ENCODE results near the gene GSX1.
"Not testable (repeated sequence)": the region's sequence is repeated elsewhere in the genome, so short reads cannot be mapped to it uniquely, and the experiment has no call there.

GSX1 gene

GRCh38 chr13:27792393-27793218 lies at the start of gene GSX1:
GSX1 (plus strand) TSS chr13:27792483; CDS start chr13:27792691, 208 bp downstream.
- no peak for DNase-seq

DNA sequence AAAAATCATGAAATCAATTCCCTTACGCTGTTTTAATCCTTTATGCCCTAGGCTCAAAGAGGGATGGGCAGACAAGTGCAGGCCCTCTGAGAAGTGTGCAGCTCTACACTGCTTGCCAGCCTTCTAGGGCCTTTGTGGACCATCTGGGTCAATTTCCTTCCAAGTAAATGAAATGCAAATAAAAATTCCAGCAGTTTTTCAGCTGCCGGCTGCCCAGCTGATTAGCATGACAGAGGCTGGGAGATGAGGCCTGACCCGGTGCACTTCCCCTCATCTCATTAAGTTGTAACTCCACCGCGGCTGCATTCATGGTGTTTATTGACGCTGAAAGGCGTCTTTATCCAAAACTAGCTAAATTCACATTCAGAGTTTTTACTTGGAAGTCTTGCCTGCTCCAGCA lies 47.5 kb upstream of the GSX1 start:
- no peak for DNase-seq

DNA sequence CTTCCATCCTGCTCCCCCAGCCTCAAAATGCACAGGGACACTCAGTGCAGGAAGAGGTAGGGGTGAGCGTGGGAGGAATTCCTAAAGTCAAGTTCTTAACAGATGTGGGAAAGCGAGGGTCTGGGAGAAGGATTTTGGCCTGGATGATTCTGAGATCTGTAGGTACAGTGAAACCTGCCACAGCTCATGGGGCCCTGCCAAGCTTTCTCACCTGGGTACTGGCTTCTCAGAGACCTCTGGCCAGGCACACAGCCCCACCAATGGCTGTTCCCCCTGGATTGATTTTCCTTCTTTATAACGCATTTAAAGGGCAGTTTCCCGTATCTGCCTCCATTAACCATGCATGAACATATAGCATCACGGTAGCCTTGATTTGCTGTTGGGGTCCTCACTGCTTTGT lies 47.0 kb upstream of the GSX1 start:
- DNase-seq = no peak

- DNase-seq = not testable (repeated sequence)
Measured at GRCh38 chr13:27748143-27748542, 44.1 kb upstream of the GSX1 start.

DNA sequence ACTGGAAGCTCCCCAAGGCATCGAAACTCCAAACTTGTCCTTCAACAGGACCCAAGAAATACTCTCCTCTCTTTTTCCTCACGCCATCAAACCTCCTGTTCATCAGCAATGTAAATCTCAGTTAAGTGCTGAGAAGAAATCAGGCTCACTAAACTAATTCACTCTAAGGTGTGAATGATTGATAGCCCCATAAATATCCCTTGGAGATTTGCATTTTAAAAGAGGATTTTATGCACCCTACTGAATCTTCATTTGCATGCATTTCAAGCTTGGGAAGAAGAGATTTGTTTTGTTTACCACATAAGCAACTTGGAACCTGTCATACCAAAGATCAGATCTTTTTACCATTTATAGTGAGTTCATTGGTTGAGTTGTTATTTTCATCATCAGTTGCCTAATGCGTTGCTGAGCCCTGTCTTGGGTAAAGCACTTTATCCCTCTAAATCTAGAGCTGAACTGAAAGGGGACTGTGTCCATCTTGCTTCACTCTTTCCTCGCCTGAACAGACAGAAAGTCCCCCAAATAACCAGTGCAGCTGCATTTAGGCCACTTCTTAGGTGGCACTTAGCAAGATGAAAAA lies 40.2 kb upstream of the GSX1 start:
- no peak for DNase-seq

DNA sequence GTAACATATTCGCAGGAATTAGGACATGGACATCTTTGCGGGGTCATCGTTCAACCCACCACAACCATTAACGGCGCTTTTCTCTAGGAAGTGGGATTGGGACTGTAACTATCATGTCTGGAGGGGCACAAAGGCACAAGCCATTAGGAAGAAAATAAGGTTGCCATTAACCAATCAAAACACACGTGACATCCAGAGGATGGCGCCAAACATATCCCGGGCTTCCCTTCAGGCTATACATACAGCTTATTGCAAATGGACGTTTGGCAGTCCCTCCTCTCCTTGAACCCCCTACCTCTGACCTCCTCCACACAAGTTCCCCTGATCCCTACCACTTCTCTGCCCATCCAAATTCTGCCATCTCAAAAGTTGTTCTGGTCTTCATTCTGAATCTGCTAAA lies 26.6 kb upstream of the GSX1 start:
- DNase-seq = no peak

DNA sequence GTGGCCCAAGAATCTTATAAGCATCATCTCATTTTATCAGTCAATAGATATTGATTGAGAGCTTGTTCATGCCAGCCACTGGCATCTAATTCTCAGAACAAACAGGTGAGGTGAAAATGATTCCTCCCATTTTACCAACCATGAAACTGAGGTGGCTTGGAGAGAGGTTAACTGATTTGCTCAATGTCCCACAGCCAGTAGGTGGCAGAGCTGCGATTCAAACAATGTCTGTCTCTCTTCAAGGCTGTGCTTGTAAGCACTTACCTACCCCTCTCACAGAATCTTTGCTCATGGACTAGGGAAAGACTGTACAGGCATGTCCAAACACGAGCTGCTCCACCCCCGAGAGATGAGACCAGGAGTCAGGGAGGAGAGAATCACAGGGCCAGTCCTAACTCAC lies 21.5 kb upstream of the GSX1 start:
- no peak for DNase-seq

DNA sequence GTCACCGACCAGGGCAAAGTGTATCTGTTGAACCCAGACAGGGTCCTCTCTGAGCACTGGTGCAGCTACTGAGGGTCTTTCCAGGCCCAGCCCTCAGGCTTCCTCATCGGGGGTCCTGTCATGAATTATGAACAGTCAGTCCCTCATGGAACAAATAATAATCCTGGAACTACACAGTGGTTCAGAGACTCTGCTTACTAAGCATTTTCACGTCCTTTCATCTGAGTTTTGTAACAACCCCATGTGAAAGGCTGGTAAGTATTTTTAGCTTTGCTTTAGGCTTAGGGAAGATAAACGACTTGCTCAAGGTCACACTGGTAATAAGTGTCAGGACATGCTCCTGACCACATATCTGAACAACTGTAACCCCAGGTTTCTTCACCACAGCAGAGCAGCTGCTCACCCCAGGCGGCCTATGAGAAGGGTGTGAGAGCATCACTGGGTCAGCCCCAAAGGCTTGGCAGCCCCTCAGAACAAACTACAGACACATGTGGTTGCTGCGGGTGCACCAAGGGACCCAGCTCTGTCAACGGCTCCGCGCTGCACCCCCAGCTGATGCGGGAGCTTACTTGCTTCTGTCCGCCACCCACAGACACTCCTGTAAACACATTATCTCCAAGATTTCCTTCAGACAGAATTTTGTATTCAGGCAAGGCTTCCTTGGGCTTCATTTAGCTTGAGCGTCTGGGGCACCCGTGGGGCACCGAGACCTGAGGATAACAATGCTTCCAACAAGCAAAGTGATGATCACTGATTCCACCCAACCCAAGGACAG lies 19.4 kb upstream of the GSX1 start:
- no peak for DNase-seq

GRCh38 chr13:27774169-27774568 lies 18.1 kb upstream of the GSX1 start:
- no peak for DNase-seq

DNA sequence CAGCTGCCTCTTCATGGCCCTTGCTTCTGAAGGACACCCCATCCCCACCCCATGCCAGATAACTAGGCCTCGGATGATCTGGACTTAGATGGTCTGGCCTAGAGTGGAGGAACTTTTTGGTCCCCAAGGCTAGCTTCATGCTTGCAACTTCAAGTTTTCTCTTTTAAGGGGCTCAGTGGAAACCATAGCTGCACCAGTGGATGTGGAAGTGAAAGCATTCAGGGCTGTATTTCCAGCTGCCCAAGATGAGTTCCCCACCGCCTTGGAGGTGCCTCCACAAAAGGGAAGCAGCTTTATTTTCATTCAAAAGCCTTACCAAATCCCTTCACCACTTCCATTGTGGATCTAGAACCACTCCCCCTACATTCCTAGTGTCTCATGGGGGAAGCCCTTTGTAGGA lies 17.6 kb upstream of the GSX1 start:
- DNase-seq = no peak

GRCh38 chr13:27775943-27776342 lies 16.3 kb upstream of the GSX1 start:
- no peak for DNase-seq

DNA sequence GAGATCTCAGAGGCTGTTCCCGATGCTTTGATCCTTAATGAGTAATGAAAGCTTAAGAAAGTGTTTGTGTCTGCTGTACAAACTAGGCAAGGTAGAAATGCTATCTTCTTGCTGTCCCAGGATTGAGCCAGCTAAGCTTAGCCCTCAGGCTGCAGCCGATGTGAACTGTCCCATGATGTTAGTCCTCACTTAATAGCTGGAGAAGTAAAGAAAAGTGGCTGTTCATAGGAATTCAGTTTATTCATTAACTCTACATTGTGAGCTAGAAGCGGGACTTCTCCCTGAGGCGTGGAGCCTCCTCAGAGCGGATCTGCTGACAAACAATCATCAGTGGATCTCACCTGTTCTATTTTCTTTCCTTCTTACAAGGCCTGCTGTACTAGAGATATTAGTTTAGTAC lies 10.1 kb upstream of the GSX1 start:
- DNase-seq = no peak

DNA sequence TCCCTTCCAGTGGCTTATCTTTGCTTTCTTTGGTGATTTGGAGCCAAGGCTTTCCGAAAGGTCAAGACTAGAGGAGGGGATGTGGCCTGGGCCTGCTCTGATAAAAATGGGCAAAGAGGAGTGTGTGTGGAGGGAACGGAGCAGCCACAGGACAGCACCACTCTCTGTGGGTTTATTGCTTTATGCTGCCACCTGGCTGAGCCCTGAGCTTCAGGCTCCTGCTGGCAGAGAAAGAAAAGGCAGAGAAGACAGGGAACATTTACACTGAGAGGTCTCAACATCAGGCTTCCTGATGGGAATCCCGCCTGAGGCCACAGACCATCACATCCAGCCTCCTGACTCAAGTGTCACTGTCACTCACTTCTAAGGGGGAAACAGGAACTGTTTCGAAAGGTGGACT lies 9.2 kb upstream of the GSX1 start:
- no peak for DNase-seq

DNA sequence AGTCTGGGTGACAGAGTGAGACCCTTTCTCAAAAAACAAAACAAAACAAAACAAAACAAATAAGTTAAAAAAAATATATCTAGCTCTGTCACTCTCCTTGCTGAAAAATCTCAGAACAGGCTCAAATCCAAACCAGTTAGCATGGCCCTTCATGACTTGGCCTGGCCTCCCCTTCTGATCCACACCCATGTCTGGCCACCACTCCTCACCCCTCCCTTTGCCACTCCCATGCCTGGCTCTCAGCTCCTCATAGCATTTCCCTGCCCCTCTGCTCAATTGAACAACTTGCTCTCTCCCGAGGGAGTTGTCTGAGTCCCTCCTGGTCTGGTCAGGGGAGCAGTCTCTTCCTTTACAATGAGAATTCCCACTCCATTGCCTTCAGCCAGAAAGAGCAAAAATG lies 4.0 kb upstream of the GSX1 start:
- DNase-seq = no peak

GRCh38 chr13:27789153-27789494 lies 3.2 kb upstream of the GSX1 start:
- no peak for DNase-seq

DNA sequence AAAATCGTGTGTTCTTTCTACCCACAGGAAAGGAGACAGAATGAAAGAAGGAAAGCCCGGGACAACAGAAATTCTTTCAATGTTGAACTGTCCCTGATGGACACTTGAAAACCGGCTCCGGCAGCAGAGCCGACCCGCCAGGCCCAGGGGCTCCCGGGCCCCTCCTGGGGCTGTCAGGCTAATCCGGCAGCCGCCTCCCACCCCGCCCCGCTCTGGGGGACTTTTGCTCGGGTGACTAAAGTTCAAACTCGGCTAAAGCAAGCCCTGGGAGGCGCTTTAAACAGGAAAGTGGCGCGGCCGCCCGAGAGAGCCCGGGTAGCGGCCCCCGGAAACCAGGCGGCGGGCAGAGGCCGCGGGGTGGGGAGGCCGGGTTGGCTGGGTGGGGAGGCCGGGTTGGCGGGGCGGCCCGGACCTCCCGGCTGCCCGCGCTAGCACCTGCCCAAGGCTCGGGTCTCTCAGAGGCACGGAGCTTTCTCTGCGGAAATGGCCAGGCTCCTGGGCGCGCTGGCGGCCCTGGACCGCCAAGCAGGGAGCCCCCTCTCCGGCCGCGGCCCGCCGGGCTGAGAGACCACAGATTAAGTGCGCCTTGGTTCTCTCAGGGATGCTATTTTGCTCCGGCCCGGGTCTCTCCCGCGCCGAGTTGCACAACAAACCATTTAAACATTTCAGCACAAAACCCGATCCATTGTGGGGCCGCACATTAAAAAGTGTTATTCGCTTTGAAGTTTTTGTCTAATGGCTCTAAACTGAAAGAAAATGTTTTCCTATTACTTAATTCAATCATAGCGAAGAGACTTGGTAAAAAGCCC lies 2.6 kb upstream of the GSX1 start:
- no peak for DNase-seq

GRCh38 chr13:27790523-27790922 lies 1.8 kb upstream of the GSX1 start:
- no peak for DNase-seq

DNA sequence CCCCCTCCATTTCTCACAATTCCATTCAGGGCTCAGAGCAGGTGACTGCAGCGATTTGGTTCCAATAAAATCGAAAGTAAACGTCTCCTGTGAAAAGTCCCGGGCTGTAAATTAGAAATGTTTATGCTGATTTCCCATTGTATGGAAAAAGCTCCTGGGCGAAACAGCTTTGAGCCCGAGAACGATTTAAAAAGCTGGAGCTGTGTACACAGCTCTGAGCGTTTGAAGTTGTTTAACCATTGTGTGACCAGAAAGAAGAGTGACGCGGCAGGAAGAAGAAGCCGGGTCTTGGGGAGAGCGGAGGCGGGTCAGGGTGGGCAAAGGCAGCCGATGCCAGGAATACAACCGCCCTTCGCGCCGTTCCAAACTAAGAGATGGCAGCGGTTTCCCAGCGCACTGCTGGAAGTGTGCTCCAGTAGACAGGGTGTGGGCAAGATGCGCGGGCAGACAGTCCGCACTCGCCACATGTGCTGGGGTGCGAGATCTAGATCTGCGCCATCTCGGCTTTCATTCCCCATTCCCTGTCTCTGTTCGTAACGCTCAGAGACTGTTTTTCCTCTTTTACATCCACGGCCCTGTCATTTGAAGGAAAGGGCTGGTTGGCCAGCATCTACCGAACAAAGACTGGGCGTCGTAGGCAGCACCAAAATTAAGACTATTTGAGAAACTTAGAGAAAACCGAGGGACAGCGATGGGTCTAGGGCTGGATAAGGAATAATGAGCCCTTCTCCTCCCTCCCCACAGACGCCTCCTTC lies 960 bp upstream of the GSX1 start:
- no peak for DNase-seq

GRCh38 chr13:27791901-27792392 lies 336 bp upstream of the GSX1 start:
- DNase-seq = no peak

DNA sequence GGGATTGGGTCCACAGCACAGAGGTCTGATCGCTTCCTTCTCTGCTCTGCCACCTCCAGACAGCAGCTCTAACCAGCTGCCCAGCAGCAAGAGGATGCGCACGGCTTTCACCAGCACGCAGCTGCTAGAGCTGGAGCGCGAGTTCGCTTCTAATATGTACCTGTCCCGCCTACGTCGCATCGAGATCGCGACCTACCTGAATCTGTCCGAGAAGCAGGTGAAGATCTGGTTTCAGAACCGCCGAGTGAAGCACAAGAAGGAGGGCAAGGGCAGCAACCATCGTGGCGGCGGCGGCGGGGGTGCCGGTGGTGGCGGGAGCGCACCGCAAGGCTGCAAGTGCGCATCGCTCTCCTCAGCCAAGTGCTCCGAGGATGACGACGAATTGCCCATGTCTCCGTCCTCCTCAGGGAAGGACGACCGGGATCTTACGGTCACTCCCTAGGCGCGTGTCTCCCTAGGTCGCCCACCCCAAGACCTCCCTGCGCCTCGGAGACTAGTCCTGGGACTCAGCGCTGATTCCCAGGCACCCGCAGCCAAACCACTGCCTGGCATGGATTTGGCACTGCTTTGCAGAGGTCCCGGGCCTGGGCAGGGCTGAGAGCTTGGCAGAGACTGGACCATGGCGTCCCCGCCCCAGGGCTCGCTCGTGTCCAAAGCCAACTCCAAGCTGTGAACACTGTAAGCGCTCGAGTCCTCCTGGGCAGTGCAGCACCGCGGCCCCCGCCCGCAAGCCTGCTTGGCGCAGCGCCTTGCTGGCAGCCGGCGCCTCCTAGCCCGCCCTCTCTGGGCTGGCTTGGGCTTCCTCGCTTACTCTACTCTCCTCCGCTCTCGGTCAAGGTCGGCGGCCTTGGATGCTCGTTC lies 1.5 kb downstream of the GSX1 start:
- DNase-seq = no peak

DNA sequence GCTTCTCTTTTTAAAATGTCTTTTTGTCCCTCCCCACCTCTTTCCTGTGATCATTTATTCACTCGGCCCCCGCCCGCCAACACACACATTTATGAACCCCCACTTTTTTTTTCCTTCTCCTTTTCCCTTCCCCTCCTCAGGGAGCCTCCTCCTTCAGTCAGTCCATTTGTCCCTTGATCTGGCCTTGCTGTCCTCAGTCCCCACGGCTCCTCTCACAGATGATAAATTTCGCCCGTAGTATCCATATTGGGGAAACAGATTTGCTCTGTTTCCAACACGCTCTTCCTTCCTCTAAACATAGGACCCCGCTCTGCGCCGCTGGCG lies 2.0 kb downstream of the GSX1 start:
- DNase-seq = no peak

All from NCI-H1092 (cell line).